Upper lobe of left lung (tissue), 4 donors: Measurements from ENCODE around the gene TUFT1.

Experiments used
- CTCF ChIP-seq, 6 experiments: fragments of 450-650 bp in 4 of 6; fragments of 200-600 bp in 2 of 6; sonication (generic) in 2 of 6; IDR thresholded peaks; one replicate each; pipeline ENCODE4 v1.5.1; 2016 to 2019; ENCODE audit warnings: antibody characterized with exemption in 6 of 6
- EP300 ChIP-seq, 4 donors: sonication (generic); formaldehyde crosslinking; IDR thresholded peaks; one replicate each; pipeline ENCODE4 v1.5.1; 2017; ENCODE audit warnings: antibody characterized with exemption in 4 of 4, control low read depth in 2 of 4
- POLR2A ChIP-seq, 4 donors: fragments of 450-650 bp; IDR thresholded peaks; one replicate each; pipeline ENCODE4 v1.5.1; 2016 to 2017; ENCODE audit warnings: antibody characterized with exemption in 4 of 4, mild to moderate bottlenecking in 2 of 4

GRCh38 chr1:151606857-151607256 is 66.7 kb downstream of the TUFT1 start:
- TF ChIP-seq POLR2A (IDR thresholded peaks at IDR 0.05) (no peak), CTCF (IDR thresholded peaks at IDR 0.05) (no peak), EP300 (IDR thresholded peaks at IDR 0.05) (no peak)
